Vagina (tissue), 2 donors: Measurements from ENCODE around the gene NSD2.

Experiments used
- POLR2A ChIP-seq, 2 donors: fragments of 450-650 bp; IDR thresholded peaks; one replicate each; pipeline ENCODE4 v1.6.1; 2017; ENCODE audit warnings: antibody characterized with exemption in 2 of 2, mild to moderate bottlenecking in 2 of 2, moderate library complexity in 2 of 2
- TF ChIP-seq, protein P1 (sequence below), 3 experiments: fragments of 450-650 bp in 2 of 3; fragments of 200-600 bp in 1 of 3; sonication (generic) in 1 of 3; IDR thresholded peaks; one replicate each; pipeline ENCODE4 v1.5.1; 2017 to 2019; ENCODE audit warnings: antibody characterized with exemption in 3 of 3, mild to moderate bottlenecking in 2 of 3, moderate library complexity in 2 of 3

DNA sequence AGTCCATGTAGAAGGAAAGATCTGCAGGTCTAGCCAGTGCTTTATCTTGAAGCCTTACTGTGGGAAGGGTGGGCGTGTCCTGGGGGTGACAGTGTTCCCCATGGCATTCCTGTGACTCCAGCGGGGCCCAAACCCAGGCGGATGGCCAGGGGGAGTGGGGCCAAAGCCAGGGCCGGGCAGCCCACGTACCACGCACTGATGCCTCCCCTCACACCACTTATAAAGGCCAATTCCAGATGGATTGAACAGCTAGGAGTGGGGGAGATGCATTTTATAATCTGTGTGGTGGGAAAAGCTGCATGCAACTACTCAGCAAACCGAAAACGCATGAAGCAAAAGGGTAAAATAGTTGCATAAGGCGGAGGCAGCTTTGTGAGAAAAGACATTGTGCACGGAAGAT, 101.2 kb downstream of the NSD2 start:
- TF ChIP-seq, protein P1, sequence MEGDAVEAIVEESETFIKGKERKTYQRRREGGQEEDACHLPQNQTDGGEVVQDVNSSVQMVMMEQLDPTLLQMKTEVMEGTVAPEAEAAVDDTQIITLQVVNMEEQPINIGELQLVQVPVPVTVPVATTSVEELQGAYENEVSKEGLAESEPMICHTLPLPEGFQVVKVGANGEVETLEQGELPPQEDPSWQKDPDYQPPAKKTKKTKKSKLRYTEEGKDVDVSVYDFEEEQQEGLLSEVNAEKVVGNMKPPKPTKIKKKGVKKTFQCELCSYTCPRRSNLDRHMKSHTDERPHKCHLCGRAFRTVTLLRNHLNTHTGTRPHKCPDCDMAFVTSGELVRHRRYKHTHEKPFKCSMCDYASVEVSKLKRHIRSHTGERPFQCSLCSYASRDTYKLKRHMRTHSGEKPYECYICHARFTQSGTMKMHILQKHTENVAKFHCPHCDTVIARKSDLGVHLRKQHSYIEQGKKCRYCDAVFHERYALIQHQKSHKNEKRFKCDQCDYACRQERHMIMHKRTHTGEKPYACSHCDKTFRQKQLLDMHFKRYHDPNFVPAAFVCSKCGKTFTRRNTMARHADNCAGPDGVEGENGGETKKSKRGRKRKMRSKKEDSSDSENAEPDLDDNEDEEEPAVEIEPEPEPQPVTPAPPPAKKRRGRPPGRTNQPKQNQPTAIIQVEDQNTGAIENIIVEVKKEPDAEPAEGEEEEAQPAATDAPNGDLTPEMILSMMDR (IDR thresholded peaks at IDR 0.05), result no peak
- no peak for TF ChIP-seq POLR2A (IDR thresholded peaks at IDR 0.05)
